ENCODE data around the gene NMT1.

GRCh38 chr17:45115871-45116270, 54.8 kb downstream of the NMT1 start:
- TF ChIP-seq EZH2 (IDR thresholded peaks at IDR 0.05; ENCODE audit: low read depth) (no peak), CTCF (conservative IDR thresholded peaks at IDR 0.05) (no peak)
